Measurements from ENCODE around the gene IDH2.

Gene IDH2

GRCh38 chr15:90040618-90041017, 61.6 kb downstream of the IDH2 start:
- no peak for DNase-seq

- no peak for DNase-seq
Observed at GRCh38 chr15:90039996-90040395, 62.3 kb downstream of the IDH2 start.

- no peak for DNase-seq
Observed at GRCh38 chr15:90038632-90039095, 63.6 kb downstream of the IDH2 start.

GRCh38 chr15:90037961-90038631, 64.2 kb downstream of the IDH2 start:
- DNase-seq: peak; percentile 68 to 69

GRCh38 chr15:90037511-90037860, 64.8 kb downstream of the IDH2 start:
- no peak for DNase-seq

GRCh38 chr15:90036806-90037510, 65.3 kb downstream of the IDH2 start:
- no peak for DNase-seq

- no peak for DNase-seq
Observed at GRCh38 chr15:90036343-90036742, 65.9 kb downstream of the IDH2 start.

- no peak for DNase-seq
Observed at GRCh38 chr15:90035840-90036230, 66.4 kb downstream of the IDH2 start.

- DNase-seq: no peak
Observed at GRCh38 chr15:90035095-90035839, 67.0 kb downstream of the IDH2 start.

GRCh38 chr15:90033448-90033847, 68.8 kb downstream of the IDH2 start:
- DNase-seq: no peak

Data from activated T-cell treated with anti-CD3 and anti-CD28 coated beads, Interleukin-2, amount 50 U/mL, for 48 hours (primary cell).